Measurements from ENCODE around the gene LYST.

LYST gene

GRCh38 chr1:235671992-235672391, 194.7 kb downstream of the LYST start:
- Histone ChIP-seq H3K36me3 (replicated peaks; ENCODE audit: insufficient read depth, low read length) (no peaks in the 10 kb centered on the region), H3K9me3 (replicated peaks; ENCODE audit: insufficient read depth, low read length) (no peaks in the 10 kb centered on the region)

GRCh38 chr1:235670157-235670776, 196.4 kb downstream of the LYST start:
- Histone ChIP-seq H3K4me3 (ENCODE audit: low read length) (no peak overlapping the region), H3K36me3 (replicated peaks; ENCODE audit: insufficient read depth, low read length) (no peaks in the 10 kb centered on the region), H3K4me2 (ENCODE audit: low read depth, low read length) (no peak overlapping the region), H3K9me2 (replicated peaks; ENCODE audit: insufficient read depth, low read length) (no peaks in the 10 kb centered on the region), H3K9me3 (replicated peaks; ENCODE audit: insufficient read depth, low read length) (no peaks in the 10 kb centered on the region), H3K4me1 (ENCODE audit: low read length) (no peaks in the 10 kb centered on the region), H3K79me2 (ENCODE audit: low read length) (no peaks in the 10 kb centered on the region), H3K27ac (ENCODE audit: low read length) (no peak overlapping the region), H4K20me1 (ENCODE audit: insufficient read depth, low read length) (no peaks in the 10 kb centered on the region), H3F3A (ENCODE audit: insufficient read depth, low read length) (no peaks in the 10 kb centered on the region), H3K27me3 (replicated peaks; ENCODE audit: insufficient read depth, low read length) (no peaks in the 10 kb centered on the region), H3K9ac (ENCODE audit: low read length) (no peak overlapping the region), H2AFZ (ENCODE audit: low read length) (no peak overlapping the region)
- no peak for DNase-seq
- TF ChIP-seq EZH2phosphoT487 (IDR thresholded peaks at IDR 0.05; ENCODE audit: low read length) (no peak), EZH2 (optimal IDR thresholded peaks at IDR 0.05; ENCODE audit: low read depth, low read length) (no peak), CTCF (IDR thresholded peaks at IDR 0.05; ENCODE audit: low read length) (no peak)

More at GRCh38 chr1:235671992-235672391, 194.7 kb downstream of the LYST start:
- H3K79me2 ChIP-seq (ENCODE audit: low read length): no peaks in the 10 kb centered on the region
- H3F3A ChIP-seq (ENCODE audit: insufficient read depth, low read length): no peaks in the 10 kb centered on the region
- no peaks in the 10 kb centered on the region for H4K20me1 ChIP-seq (ENCODE audit: insufficient read depth, low read length)
- no peak overlapping the region for H2AFZ ChIP-seq (ENCODE audit: low read length)
- no peak overlapping the region for H3K27ac ChIP-seq (ENCODE audit: low read length)
- TF ChIP-seq EZH2 (optimal IDR thresholded peaks at IDR 0.05; ENCODE audit: low read depth, low read length) (no peak), EZH2phosphoT487 (IDR thresholded peaks at IDR 0.05; ENCODE audit: low read length) (no peak), CTCF (IDR thresholded peaks at IDR 0.05; ENCODE audit: low read length) (no peak)
- no peaks in the 10 kb centered on the region for H3K9me2 ChIP-seq (replicated peaks; ENCODE audit: insufficient read depth, low read length)
- DNase-seq: no peak
- H3K4me3 ChIP-seq (ENCODE audit: low read length): no peak overlapping the region
- H3K4me2 ChIP-seq (ENCODE audit: low read depth, low read length): no peak overlapping the region
- H3K27me3 ChIP-seq (replicated peaks; ENCODE audit: insufficient read depth, low read length): no peaks in the 10 kb centered on the region
- H3K9ac ChIP-seq (ENCODE audit: low read length): no peak overlapping the region
- no peaks in the 10 kb centered on the region for H3K4me1 ChIP-seq (ENCODE audit: low read length)

- H2AFZ ChIP-seq (ENCODE audit: low read length): no peak overlapping the region
- TF ChIP-seq CTCF (IDR thresholded peaks at IDR 0.05; ENCODE audit: low read length) (no peak), EZH2 (optimal IDR thresholded peaks at IDR 0.05; ENCODE audit: low read depth, low read length) (no peak), EZH2phosphoT487 (IDR thresholded peaks at IDR 0.05; ENCODE audit: low read length) (no peak)
- H3K9ac ChIP-seq (ENCODE audit: low read length): no peak overlapping the region
- no peaks in the 10 kb centered on the region for H3K9me3 ChIP-seq (replicated peaks; ENCODE audit: insufficient read depth, low read length)
- H3K79me2 ChIP-seq (ENCODE audit: low read length): no peaks in the 10 kb centered on the region
- no peaks in the 10 kb centered on the region for H3K9me2 ChIP-seq (replicated peaks; ENCODE audit: insufficient read depth, low read length)
- H3K4me1 ChIP-seq (ENCODE audit: low read length): no peaks in the 10 kb centered on the region
- no peaks in the 10 kb centered on the region for H3F3A ChIP-seq (ENCODE audit: insufficient read depth, low read length)
- no peak overlapping the region for H3K27ac ChIP-seq (ENCODE audit: low read length)
- no peaks in the 10 kb centered on the region for H3K36me3 ChIP-seq (replicated peaks; ENCODE audit: insufficient read depth, low read length)
- no peaks in the 10 kb centered on the region for H4K20me1 ChIP-seq (ENCODE audit: insufficient read depth, low read length)
- no peak for DNase-seq
- no peaks in the 10 kb centered on the region for H3K27me3 ChIP-seq (replicated peaks; ENCODE audit: insufficient read depth, low read length)
- H3K4me2 ChIP-seq (ENCODE audit: low read depth, low read length): no peak overlapping the region
- H3K4me3 ChIP-seq (ENCODE audit: low read length): no peak overlapping the region
Observed at GRCh38 chr1:235669277-235669676, 197.4 kb downstream of the LYST start.

Data from MM.1S (cell line).